Skin epidermis (tissue), 12 donors: ENCODE measurements around the gene BCAS3.
A peak's percentile ranks its signal among the peaks of the same experiment; 100 is the strongest.
"Not testable (repeated sequence)": the region's sequence is repeated elsewhere in the genome, so short reads cannot be mapped to it uniquely, and the experiment has no call there.

Experiments used
- H3K27ac ChIP-seq, 21 experiments: fragments of 200-600 bp; sonication (generic) in 11 of 21; one replicate each; pipeline ENCODE4 v1.5.0; 2020; ENCODE audit warnings: mild to moderate bottlenecking in 3 of 21, inconsistent platforms in 2 of 21, moderate library complexity in 2 of 21
- H3K4me3 ChIP-seq, 7 experiments: fragments of 200-600 bp; sonication (generic) in 2 of 7; one replicate each; pipeline ENCODE4 v1.5.0; 2020; ENCODE audit warnings: inconsistent platforms in 2 of 7, mild to moderate bottlenecking in 2 of 7, moderate library complexity in 1 of 7

Gene BCAS3

GRCh38 chr17:60905709-60906108, 228.1 kb downstream of the BCAS3 start:
- no peak overlapping the region for H3K27ac ChIP-seq
- H3K4me3 ChIP-seq, result no peak overlapping the region

GRCh38 chr17:60908324-60908723, 230.7 kb downstream of the BCAS3 start:
- no peak overlapping the region for H3K4me3 ChIP-seq
- no peak overlapping the region for H3K27ac ChIP-seq

GRCh38 chr17:60909405-60909804, 231.8 kb downstream of the BCAS3 start:
- Histone ChIP-seq H3K4me3 (no peak overlapping the region), H3K27ac (no peak overlapping the region)

GRCh38 chr17:60910415-60910814, 232.8 kb downstream of the BCAS3 start:
- Histone ChIP-seq H3K4me3 (no peak overlapping the region), H3K27ac (no peak overlapping the region)

GRCh38 chr17:60914078-60914477, 236.4 kb downstream of the BCAS3 start:
- no peak overlapping the region for H3K27ac ChIP-seq
- H3K4me3 ChIP-seq, result no peak overlapping the region

- Histone ChIP-seq H3K4me3 (no peak overlapping the region), H3K27ac (no peak overlapping the region)
These were observed 238.4 kb downstream of the BCAS3 start for GRCh38 chr17:60916043-60916442.

GRCh38 chr17:60920107-60920506, 242.5 kb downstream of the BCAS3 start:
- no peak overlapping the region for H3K27ac ChIP-seq
- no peak overlapping the region for H3K4me3 ChIP-seq

- H3K4me3 ChIP-seq, result no peak overlapping the region
- H3K27ac ChIP-seq, result no peak overlapping the region
These were observed 245.3 kb downstream of the BCAS3 start for GRCh38 chr17:60923000-60923399.

- no peak overlapping the region for H3K27ac ChIP-seq
These were observed 249.0 kb downstream of the BCAS3 start for GRCh38 chr17:60926466-60927183.

GRCh38 chr17:60933739-60934138, 256.1 kb downstream of the BCAS3 start:
- Histone ChIP-seq H3K4me3 (no peak overlapping the region), H3K27ac (no peak overlapping the region)

More at GRCh38 chr17:60926466-60927183, 249.0 kb downstream of the BCAS3 start:
- no peak overlapping the region for H3K4me3 ChIP-seq

GRCh38 chr17:60934723-60935122, 257.1 kb downstream of the BCAS3 start:
- no peak overlapping the region for H3K27ac ChIP-seq
- H3K4me3 ChIP-seq, result no peak overlapping the region

GRCh38 chr17:60935991-60936390, 258.3 kb downstream of the BCAS3 start:
- H3K4me3 ChIP-seq, H3K27ac ChIP-seq: not testable (repeated sequence)

GRCh38 chr17:60939318-60939717, 261.7 kb downstream of the BCAS3 start:
- no peak overlapping the region for H3K4me3 ChIP-seq
- no peak overlapping the region for H3K27ac ChIP-seq

GRCh38 chr17:60941028-60941427, 263.4 kb downstream of the BCAS3 start:
- H3K27ac ChIP-seq, result peak overlapping the region in 3 of 21 experiments; percentile 41 to 50 (median 43)
- no peak overlapping the region for H3K4me3 ChIP-seq

- Histone ChIP-seq H3K4me3 (no peak overlapping the region), H3K27ac (no peak overlapping the region)
These were observed 263.9 kb downstream of the BCAS3 start for GRCh38 chr17:60941571-60941970.

GRCh38 chr17:60944751-60945150, 267.1 kb downstream of the BCAS3 start:
- Histone ChIP-seq H3K27ac (no peak overlapping the region), H3K4me3 (no peak overlapping the region)

- no peak overlapping the region for H3K27ac ChIP-seq
- H3K4me3 ChIP-seq, result no peak overlapping the region
These were observed 269.4 kb downstream of the BCAS3 start for GRCh38 chr17:60947100-60947499.

GRCh38 chr17:60947543-60947942, 269.9 kb downstream of the BCAS3 start:
- Histone ChIP-seq H3K4me3 (no peak overlapping the region), H3K27ac (no peak overlapping the region)

GRCh38 chr17:60952747-60953146, 275.1 kb downstream of the BCAS3 start:
- no peak overlapping the region for H3K4me3 ChIP-seq
- no peak overlapping the region for H3K27ac ChIP-seq

- Histone ChIP-seq H3K4me3 (no peak overlapping the region), H3K27ac (no peak overlapping the region)
These were observed 281.4 kb downstream of the BCAS3 start for GRCh38 chr17:60959011-60959410.

GRCh38 chr17:60959696-60960095, 282.0 kb downstream of the BCAS3 start:
- peak overlapping the region in 1 of 21 experiments; percentile 40 for H3K27ac ChIP-seq
- H3K4me3 ChIP-seq, result no peak overlapping the region
